SU-DHL-6 (cell line): ENCODE data around the gene CCNY.

Experiments used
- H2AFZ ChIP-seq: fragments of 200-600 bp; sonication (generic); 2 replicates; pipeline ENCODE4 v1.6.1; 2014; ENCODE audit warnings: low read depth, mild to moderate bottlenecking, moderate library complexity, mixed read lengths, antibody characterized with exemption, low read length; ENCODE audit not compliant: severe bottlenecking
- H3F3A ChIP-seq: fragments of 200-600 bp; shearing (Covaris generic); 2 replicates; pipeline ENCODE4 v1.6.0; 2016; ENCODE audit warnings: antibody characterized with exemption, mild to moderate bottlenecking; ENCODE audit not compliant: insufficient read depth
- H3K27ac ChIP-seq: fragments of 200-600 bp; sonication (generic); 2 replicates; pipeline ENCODE4 v1.5.1; 2016; ENCODE audit warnings: low read depth, mild to moderate bottlenecking, low read length, moderate library complexity, mixed read lengths
- H3K27me3 ChIP-seq: fragments of 200-600 bp; sonication (generic), shearing (Covaris generic); 2 replicates; pipeline ENCODE4 v1.6.0; 2014; ENCODE audit warnings: mild to moderate bottlenecking, low read length
- H3K36me3 ChIP-seq: fragments of 200-600 bp; sonication (generic); 2 replicates; pipeline ENCODE4 v1.6.1; 2014; ENCODE audit warnings: mild to moderate bottlenecking, low read length, mixed read lengths
- H3K4me2 ChIP-seq: fragments of 300-600, 200-600 bp; shearing (Covaris generic), sonication (generic); 2 replicates; pipeline ENCODE4 v1.6.0; 2014; ENCODE audit warnings: low read length, low read depth, mild to moderate bottlenecking; ENCODE audit not compliant: poor library complexity, severe bottlenecking
- H3K4me3 ChIP-seq: fragments of 200-600 bp; sonication (generic); 2 replicates; pipeline ENCODE4 v1.5.1; 2014; ENCODE audit warnings: antibody characterized with exemption, low read length, mild to moderate bottlenecking, mixed read lengths; ENCODE audit not compliant: insufficient read depth, poor library complexity, severe bottlenecking
- H3K79me2 ChIP-seq: fragments of 200-600 bp; sonication (generic); 2 replicates; pipeline ENCODE4 v1.6.1; 2014; ENCODE audit warnings: mild to moderate bottlenecking, low read length, moderate library complexity; ENCODE audit not compliant: insufficient read depth
- H3K9ac ChIP-seq: fragments of 200-600 bp; sonication (generic); 2 replicates; pipeline ENCODE4 v1.7.0; 2014; ENCODE audit warnings: mild to moderate bottlenecking, low read length
- H3K9me2 ChIP-seq: fragments of 200-600 bp; sonication (generic); replicated peaks from 2 replicates; pipeline ENCODE4 v1.6.1; 2014; ENCODE audit warnings: low read length; ENCODE audit not compliant: insufficient read depth
- H3K9me3 ChIP-seq: fragments of 200-600 bp; sonication (generic); 2 replicates; pipeline ENCODE4 v1.6.1; 2014; ENCODE audit warnings: low read length, mixed read lengths; ENCODE audit not compliant: insufficient read depth
- H4K20me1 ChIP-seq: fragments of 200-600 bp; sonication (generic); 2 replicates; pipeline ENCODE4 v1.6.1; 2014; ENCODE audit warnings: low read depth, mild to moderate bottlenecking, antibody characterized with exemption, low read length, moderate library complexity, mixed read lengths
- EZH2phosphoT487 ChIP-seq: fragments of 200-600 bp; sonication (generic), shearing (Covaris generic); conservative IDR thresholded peaks from 2 replicates; pipeline ENCODE4 v1.6.1; 2018; ENCODE audit warnings: mild to moderate bottlenecking, antibody characterized with exemption, low read length, moderate library complexity, mixed read lengths
- TF ChIP-seq, protein P1 (sequence below): fragments of 200-600 bp; sonication (generic); IDR thresholded peaks from one replicate; pipeline ENCODE4 v1.5.1; 2017; ENCODE audit warnings: antibody characterized with exemption, mild to moderate bottlenecking, low read length, moderate library complexity; ENCODE audit not compliant: insufficient read depth, poor library complexity, severe bottlenecking

CCNY gene

DNA sequence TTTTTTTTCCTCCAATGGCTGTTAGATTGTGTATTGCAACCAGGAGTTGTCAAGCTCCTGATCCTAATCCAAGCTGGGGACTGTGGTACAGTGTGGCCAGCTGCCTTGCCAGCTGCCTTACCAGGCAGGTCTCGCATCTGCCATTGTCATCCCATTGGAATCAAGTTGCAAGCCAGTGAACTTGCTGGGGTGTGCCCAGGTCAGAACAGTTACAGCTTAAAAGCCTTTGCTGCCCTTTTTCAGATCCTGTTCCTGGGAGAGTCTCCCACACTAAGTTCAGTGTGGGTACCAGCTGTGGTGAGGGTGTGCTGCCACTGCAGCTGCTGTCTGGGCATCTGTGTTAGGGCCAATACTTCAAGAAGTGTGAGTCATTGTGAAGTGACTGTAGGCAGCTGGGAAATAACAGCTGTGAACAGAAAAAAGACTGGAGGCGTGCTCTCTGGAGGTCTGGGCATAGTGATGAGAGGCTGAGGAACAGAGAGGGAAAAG, 72.8 kb downstream of the CCNY start:
- TF ChIP-seq EZH2phosphoT487: no peak
- TF ChIP-seq, protein P1, sequence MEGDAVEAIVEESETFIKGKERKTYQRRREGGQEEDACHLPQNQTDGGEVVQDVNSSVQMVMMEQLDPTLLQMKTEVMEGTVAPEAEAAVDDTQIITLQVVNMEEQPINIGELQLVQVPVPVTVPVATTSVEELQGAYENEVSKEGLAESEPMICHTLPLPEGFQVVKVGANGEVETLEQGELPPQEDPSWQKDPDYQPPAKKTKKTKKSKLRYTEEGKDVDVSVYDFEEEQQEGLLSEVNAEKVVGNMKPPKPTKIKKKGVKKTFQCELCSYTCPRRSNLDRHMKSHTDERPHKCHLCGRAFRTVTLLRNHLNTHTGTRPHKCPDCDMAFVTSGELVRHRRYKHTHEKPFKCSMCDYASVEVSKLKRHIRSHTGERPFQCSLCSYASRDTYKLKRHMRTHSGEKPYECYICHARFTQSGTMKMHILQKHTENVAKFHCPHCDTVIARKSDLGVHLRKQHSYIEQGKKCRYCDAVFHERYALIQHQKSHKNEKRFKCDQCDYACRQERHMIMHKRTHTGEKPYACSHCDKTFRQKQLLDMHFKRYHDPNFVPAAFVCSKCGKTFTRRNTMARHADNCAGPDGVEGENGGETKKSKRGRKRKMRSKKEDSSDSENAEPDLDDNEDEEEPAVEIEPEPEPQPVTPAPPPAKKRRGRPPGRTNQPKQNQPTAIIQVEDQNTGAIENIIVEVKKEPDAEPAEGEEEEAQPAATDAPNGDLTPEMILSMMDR: no peak
- Histone ChIP-seq H4K20me1 (no peaks in the 10 kb centered on the region; the same call in 1 of the 2 replicates), H3K36me3 (no peaks in the 10 kb centered on the region), H3K27ac (no peak overlapping the region), H3K4me2 (no peak overlapping the region), H3K79me2 (no peaks in the 10 kb centered on the region), H3K9ac (no peak overlapping the region), H3K4me3 (no peak overlapping the region), H3F3A (no peaks in the 10 kb centered on the region), H3K27me3 (no peaks in the 10 kb centered on the region), H2AFZ (no peak overlapping the region), H3K9me3 (no peaks in the 10 kb centered on the region), H3K9me2 (no peaks in the 10 kb centered on the region)

DNA sequence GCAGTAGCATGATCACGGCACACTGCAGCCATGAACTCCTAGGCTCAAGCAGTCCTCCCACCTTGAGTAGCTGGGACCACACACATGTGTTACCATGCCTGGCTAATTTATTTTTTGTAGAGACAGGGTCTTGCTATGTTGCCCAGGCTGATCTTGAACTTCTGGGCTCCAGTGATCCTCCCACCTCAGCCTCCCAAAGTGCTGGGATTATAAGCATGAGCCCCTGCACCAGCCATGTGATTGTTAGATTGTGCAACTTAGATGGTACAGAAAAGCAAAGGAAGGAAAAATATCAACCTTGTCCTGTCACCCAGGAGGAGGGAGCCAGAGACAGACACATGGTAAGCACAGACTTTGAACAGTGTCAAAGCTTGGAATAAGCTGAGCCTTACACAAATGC, 73.5 kb downstream of the CCNY start:
- TF ChIP-seq EZH2phosphoT487: no peak
- TF ChIP-seq, protein P1: no peak
- no peak overlapping the region for H3K27ac ChIP-seq
- H3K36me3 ChIP-seq: no peaks in the 10 kb centered on the region
- H3K9ac ChIP-seq: no peak overlapping the region
- no peak overlapping the region for H3K4me3 ChIP-seq
- H3K4me2 ChIP-seq: no peak overlapping the region
- no peaks in the 10 kb centered on the region for H3K27me3 ChIP-seq
- H3F3A ChIP-seq: no peaks in the 10 kb centered on the region
- no peaks in the 10 kb centered on the region for H3K9me3 ChIP-seq
- H3K9me2 ChIP-seq: no peaks in the 10 kb centered on the region
- no peaks in the 10 kb centered on the region for H3K79me2 ChIP-seq
- H2AFZ ChIP-seq: no peak overlapping the region
- no peaks in the 10 kb centered on the region; the same call in 1 of the 2 replicates for H4K20me1 ChIP-seq

DNA sequence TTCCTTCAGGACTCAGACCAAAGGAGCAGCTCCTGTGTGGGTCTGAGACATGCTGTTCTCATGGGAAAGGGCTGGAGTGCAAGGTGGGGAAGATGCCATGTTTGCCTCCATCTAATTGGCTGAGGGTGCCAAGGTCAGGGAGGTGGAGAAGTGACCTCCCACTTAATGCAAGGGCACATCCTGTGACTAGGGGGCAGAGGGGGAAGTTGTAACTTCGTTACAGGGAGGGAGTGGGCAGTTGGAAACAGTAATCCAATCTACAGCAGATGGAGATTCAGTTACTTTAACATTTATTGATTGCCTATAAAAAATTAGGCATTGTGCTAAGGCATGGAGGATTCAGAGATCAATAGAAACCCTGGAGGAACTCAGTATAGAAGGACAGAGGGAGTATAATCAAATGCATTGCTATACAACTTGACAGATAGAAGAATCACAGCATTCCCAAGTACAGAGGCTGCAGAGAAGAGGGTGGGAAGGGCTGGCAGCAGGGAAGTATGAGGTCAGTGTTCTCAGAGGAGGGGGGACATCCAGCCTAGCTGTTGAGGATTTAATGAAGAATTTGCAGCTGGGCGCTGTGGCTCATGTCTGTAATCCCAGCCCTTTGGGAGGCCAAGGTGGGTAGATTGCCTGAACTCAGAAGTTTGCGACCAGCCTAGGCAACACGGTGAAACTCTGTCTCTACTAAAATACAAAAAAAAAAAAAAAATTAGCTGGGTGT, 75.9 kb downstream of the CCNY start:
- H3F3A ChIP-seq: no peaks in the 10 kb centered on the region
- H2AFZ ChIP-seq: no peak overlapping the region
- no peaks in the 10 kb centered on the region for H3K79me2 ChIP-seq
- TF ChIP-seq, protein P1: no peak
- TF ChIP-seq EZH2phosphoT487: no peak
- H3K9me2 ChIP-seq: no peaks in the 10 kb centered on the region
- H3K4me2 ChIP-seq: no peak overlapping the region
- H3K4me3 ChIP-seq: no peak overlapping the region
- no peak overlapping the region for H3K27ac ChIP-seq
- H3K27me3 ChIP-seq: no peaks in the 10 kb centered on the region
- H3K9ac ChIP-seq: no peak overlapping the region
- H4K20me1 ChIP-seq: no peaks in the 10 kb centered on the region; the same call in 1 of the 2 replicates
- H3K36me3 ChIP-seq: no peaks in the 10 kb centered on the region
- no peaks in the 10 kb centered on the region for H3K9me3 ChIP-seq
